ENCODE results near the gene MEGF11.

Gene MEGF11

DNA sequence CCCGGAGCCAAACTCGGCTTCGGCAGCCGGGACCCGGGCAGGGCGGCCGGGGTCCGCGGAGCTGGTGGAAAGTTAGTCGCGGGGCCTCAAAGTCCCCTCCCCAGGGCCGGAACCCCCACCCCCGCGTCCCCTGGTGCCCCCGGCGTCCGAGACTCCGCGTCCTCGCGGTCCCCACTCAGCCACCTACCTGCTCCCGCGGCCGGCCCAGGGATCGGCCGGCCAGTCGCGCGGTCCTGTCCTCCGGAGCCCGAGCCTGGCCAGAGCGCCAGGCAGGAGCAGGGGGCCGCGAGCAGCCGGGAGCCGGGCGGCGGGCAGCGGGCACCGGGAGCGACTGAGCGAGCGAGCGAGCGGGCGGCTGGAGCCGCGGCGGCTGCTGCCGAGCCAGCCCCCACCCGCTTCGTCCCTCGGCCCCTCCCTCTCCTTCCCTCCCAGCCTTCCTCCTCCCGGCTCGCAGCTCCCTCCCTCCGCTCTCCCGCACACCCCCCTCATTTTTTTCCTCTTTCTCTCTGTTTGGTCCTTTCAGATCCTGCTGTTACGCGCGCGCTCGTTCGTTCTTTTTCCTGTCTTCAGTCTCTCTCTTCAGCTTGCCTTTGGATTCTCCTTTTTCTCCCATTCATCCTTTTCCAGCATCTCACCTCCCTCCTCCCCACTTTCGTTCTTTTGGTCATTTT is at the start of gene MEGF11:
MEGF11 (minus strand) TSS at position 333 of the 671 bp plus-strand sequence. CDS start 125,347 bp downstream, outside the sequence.
- DNase-seq: no peak

DNA sequence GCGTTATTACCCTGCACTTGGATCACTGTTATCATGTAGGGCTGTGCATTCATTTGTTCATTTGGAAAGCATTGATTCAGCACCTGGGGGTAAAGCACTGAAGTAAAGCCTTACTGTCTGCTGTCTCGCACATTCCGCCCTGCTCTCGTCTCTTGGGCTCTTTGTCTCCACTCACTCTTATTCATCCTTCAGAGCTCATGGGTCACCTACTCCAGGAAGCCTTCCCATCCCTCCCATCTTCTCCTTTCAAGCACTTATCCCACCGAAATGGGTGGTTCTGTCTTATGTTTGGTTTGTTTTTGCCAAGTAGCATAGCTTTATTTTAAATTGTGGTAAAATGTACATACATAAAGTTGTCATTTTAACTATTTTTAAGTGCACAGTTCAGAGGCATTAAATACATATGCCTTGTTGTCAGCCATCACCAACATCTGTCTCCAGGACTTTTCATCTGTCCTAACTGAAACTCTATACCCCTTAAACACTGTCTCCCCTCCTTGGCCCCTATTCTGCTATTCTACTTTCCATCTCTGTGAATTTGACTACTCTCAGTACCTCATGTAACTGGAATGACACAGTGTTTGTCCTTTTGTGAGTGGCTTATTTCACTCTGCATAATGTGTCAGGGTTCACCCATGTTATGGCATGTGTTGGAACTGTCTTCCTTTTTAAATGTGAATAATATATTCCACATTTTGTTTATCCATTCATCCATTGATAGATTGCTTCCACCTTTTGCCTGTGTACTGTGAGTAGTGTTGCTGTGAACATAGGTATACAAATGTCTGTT is 49.1 kb upstream of the MEGF11 start:
- no peak for DNase-seq

DNA sequence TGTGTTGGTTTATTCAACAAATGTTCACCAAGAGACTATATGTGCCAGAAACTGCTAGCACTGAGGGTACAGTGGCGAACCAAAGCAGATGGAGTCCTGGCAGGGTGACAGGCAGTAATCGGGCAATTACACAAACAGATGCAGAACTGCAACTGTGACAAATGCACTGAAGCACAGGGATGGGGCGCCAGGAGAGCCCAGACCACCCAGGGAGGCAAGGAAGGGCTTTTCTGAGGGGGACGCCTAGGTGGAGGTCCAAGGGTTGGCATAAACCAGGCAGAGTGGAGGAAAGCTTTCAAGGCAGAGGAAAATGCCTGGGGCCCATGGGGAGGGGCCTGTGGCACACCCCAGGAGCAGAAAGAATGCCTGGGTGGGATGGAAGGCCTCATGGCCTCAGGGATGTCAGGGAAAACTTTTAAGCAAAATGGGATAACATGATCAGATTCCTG is 45.3 kb upstream of the MEGF11 start:
- no peak for DNase-seq

DNA sequence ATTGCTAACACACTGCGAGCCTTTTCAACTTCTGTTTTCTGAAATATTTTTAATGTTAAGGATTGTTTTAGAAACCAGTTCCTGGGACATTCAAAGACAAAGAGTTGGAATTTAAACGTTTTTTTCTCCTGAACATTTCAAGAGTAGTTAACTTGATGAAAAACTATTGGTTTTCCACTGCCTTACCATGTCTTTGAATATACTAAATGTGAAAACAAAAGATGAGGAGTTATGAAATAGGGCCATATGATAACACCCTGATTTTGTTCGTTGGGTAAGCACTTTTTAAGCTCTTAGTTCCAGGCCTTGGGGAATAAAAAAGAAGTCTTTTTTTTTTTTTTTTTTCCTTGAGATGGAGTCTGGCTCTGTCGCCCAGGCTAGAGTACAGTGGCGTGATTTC is 42.6 kb upstream of the MEGF11 start:
- no peak for DNase-seq

DNA sequence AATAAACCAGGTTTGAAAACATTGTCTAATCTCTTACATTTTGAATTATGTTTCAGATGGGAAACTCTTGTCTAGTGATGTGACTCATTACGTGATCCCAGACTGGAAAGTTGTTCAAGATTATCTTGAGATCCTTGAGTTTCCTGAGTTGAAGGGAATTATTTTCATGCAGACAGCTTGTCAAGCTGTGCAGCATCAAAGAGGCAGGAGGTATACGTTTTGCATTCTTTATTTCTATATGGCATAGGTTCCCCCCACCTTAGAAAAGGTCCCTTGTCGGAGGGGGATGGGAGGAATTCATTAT is 41.3 kb upstream of the MEGF11 start:
- DNase-seq: no peak

DNA sequence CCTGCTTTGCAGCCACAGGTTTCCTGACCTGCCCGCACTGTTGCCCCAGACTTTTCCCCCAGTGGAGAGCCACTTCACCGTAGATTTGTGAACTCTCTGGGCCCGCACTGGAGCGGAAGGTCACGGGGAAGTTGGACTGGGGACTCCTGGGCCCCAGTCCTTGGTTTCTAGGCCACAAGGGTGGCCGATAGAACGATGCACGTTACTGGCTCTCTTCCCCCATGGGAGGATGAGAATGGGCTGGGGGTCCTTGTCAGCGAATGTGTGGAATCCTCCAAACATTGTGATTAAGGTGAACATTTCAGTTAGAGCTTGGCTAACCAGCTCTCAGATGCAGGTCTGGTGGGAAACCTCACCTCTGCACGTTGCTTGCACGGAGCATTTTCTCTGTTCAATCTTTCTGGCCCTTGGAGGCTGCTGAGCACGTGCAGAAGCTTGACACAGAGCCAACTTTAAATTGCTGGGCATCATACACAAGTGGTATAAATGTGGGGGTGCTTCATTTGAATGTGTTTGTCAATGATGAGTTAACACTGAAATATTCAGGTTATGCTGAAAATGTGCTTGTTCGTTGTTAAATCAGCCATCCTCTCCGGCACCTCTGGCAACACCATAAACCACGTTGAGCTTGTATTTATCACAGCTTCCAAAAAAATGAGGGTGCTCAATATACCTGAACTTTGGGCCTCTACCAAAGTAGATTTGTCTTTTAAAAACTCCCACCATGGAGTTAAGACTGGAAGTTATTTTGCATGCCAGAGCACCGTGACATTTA is 40.8 kb upstream of the MEGF11 start:
- DNase-seq: peak; percentile 16

DNA sequence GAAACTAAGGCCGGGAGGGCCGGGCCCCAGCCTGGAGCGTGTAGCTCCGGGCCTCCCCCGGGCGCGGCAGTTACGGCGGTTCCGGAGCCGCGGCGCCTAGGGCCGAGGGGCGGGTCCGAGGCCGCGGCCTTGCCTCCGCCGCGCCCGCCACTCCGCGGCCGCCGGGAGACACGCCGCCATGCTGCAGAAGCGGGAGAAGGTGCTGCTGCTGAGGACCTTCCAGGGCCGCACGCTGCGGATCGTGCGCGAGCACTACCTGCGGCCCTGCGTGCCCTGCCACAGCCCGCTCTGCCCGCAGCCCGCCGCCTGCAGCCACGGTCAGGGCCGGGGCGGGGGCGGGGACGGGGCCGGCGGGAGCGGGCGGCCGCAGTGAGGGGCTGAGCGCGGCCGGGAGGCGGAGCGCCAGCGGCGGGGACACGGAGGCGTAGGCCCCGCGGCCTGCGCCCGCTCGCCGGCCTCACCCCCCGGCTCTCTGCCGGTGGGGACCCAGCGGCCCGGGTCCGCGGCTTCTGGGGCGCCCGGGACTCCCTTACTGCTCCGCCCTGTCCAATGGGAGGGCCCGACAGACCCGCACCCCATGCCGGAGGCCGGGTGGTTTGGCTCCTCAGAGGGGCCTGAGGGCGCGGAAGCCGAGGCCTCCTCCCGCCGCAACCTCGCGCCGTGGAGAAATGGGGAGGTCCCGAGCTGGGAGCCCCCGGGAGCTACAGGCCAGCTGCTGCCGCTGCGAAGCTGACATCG is 40.0 kb upstream of the MEGF11 start, which contains the start of gene DIS3L:
DIS3L (plus strand) TSS at position 150 of the 738 bp plus-strand sequence; CDS start at position 179, 29 bp downstream.
- peak; percentile 59 for DNase-seq

DNA sequence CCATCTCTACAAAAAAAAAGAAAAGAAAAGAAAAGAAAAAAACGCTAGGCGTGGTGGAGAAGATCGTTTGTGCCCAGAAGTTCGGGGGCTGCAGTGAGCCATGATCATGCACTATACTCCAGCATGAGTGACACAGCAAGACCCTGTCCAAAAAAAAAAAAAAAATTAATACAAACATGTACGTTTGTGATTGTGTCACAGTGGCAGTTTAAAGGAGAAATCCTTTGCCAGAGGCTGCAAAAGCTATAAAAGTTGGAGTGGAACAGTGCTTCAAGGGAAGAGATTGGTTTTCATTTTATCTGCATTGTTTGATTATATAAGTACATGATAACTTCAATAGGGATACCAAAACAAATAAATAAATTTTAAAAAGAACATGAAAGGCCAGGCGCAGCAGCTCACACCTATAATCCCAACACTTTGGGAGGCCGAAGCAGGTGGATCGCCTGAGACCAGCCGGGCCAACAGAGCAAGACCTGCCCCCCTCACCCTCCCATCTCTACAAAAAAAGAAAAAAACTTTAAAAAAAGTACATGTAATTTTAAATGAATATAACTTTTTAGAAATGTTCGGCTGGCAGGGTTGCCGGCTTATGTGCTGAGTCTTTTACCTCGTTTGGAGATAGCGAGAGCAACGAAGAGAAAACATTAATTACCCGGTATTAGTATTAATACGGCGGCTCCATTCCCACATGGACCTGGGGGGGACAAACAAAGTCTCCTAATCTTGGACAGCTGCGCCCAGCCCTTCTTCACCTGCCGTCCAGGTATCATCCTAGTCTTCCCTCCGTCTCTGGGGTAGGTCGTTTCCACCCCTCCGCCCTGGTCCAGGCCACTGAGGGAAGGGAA is 39.2 kb upstream of the MEGF11 start:
- DNase-seq: no peak

DNA sequence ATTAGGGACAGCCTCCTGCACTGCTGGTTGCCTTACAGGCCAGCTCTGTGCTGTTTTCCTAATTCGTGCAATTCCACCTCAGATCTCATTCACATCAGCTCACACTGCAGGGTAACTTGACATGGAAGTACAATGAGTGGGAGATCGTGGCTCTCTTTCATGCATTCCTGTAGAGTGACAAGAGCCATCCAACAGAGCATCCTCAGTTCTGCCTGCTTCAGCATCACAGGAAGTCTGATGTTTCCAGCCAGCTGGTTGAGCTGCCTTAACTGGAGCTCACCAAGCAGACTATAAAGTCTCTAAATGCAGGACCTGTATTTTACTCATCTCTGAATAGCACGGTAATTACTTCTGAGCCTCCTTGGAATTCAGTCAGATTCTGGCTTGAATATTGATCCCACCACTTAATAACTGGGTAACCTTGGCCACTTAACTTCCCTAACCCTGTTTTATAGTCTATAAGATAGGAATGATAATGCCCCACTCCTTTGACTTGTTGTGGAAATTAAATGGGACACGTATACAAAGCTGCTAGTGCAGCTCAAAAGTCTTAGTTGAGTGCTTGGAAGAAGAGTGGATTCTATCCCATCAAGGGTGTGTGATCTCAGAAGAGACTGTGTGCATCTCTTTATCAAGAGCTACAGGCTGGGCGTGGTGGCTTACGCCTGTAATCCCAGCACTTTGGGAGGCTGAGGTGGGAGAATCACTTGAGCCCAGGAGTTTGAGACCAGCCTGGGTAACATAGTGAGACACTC is 38.4 kb upstream of the MEGF11 start:
- no peak for DNase-seq

GRCh38 chr15:66290518-66290917 is 37.0 kb upstream of the MEGF11 start:
- no peak for DNase-seq

- DNase-seq: no peak
These were observed 36.5 kb upstream of the MEGF11 start for GRCh38 chr15:66290007-66290406.

DNA sequence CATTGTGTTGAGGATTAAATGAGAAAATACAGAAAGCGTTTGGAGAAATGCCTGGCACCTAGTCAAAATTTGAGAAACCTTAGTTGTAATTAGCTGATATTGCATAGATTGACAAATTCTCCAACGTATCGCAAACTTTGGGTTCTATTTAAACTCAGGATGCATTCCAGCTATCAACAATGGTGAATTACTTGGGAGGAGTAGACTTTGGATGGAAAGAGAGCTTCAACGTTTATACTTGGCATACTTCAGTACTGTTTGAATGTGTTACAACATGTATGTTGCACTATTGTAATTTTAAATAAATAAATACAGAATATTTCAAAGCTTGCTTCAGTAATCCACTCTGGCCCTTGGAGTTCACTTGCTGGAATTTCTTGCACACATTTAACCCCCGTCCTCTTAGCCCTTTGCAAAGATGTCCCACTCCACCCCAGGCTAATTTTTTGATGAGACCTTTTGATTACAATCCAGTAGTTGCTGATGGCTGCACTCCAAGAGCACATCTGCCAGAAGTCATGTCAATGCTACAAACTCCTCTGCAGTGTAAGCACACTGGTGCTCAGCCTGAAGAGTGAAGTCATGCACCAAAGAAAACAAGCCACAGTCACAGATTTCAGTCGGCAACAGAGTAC is 35.1 kb upstream of the MEGF11 start:
- no peak for DNase-seq

- no peak for DNase-seq
These were observed 34.5 kb upstream of the MEGF11 start for GRCh38 chr15:66288093-66288492.

GRCh38 chr15:66287461-66288057 is 34.0 kb upstream of the MEGF11 start:
- DNase-seq: no peak

DNA sequence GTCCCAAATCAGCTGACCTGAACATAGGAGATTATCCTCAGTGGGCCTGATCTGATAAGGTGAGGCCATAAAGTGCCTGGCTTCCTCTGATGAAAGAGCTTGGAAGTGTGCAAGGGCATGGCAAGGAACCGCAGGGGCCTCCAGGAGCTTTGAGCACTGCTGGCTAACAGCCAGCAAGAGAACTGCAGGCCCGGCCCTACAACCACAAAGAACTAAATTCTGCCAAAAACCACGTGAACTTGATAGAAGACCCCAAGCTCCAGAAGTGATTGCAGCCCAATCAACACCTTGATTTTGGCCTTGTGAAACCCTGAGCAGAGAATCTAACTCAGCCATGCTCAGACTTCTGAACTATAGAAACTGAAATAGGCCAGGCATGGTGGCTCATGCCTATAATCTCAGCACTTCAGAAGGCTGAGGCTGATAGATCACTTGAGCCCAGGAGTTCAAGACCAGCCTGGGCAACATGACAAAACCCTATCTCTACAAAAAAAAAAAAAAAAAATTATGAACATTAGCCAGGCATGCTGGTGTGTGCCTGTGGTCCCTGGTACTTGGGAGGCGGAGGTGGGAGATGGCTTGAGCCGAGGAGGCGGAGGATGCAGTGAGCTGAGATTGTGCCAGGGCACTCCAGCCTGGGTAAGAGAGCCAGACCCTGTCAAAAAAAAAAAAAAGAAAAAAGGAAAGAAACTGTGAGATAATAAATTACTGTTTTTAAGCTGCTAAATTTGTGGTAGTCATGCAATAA is 32.2 kb upstream of the MEGF11 start:
- no peak for DNase-seq

- no peak for DNase-seq
These were observed 30.7 kb upstream of the MEGF11 start for GRCh38 chr15:66284271-66284670.

DNA sequence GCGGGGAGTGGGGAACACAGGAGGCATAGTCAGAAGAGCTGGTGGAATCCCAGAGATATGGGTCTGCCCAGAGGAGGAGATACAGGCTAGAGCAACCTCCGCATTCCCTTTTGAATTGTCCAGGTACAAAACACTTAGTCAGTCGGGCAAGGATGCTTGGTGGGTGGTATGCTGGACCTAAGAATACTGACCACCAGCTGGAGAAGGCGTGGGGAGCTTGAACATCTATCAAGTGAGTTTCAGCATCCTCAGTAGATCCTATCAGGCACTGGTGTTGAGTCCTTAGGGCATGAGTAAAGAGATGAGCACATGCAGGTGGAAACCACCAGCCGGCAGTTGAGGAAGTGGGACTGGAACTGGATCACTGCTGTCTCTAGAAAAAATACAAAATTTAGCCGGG is 25.1 kb upstream of the MEGF11 start:
- no peak for DNase-seq

GRCh38 chr15:66278056-66278455 is 24.5 kb upstream of the MEGF11 start:
- no peak for DNase-seq

DNA sequence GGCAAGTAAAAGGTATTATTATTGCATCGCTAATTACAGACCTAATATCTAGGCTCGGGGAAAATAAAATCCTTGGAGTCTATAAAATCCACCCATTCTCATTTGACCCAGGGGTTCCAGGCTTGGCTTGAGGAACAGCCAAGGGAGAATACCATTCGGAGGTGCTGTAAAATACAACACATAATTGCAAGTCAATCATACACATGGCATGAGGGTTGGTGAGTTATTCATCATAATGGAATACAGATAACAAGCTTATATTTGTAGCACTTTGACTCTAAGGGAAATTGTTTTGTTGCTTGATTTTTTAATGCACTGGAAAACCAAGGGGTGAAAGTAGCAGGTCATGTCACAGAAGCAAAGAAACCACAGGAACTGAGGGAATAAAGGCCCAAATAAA is 23.0 kb upstream of the MEGF11 start:
- DNase-seq: no peak

GRCh38 chr15:66275352-66275751 is 21.8 kb upstream of the MEGF11 start:
- no peak for DNase-seq

All from stimulated activated CD4-positive, alpha-beta T cell treated with anti-CD3 and anti-CD28 coated beads, Interleukin-1b, Interleukin-23, amount 100 ng/mL, for 48 hours (primary cell).